HEK293 (cell line): ENCODE data around the gene MTRF1L.
"Not testable (repeated sequence)": the region's sequence is repeated elsewhere in the genome, so short reads cannot be mapped to it uniquely, and the experiment has no call there.

Experiments used
- CTCF ChIA-PET: fragments of 350-600 bp; formaldehyde crosslinking; extraction: SDS; loops from one replicate; lab custom pipeline; 2021; ENCODE audit warnings: antibody characterized with exemption; lab: Yijun Ruan, JAX
- POLR2A ChIA-PET: fragments of 300-600 bp; formaldehyde crosslinking; extraction: SDS; loops from one replicate; lab custom pipeline; 2020; ENCODE audit warnings: antibody characterized with exemption, inconsistent platforms; lab: Yijun Ruan, JAX
- H3K27ac ChIP-seq: fragments of 200-500 bp; sonication (Bioruptor generic); 2 replicates; pipeline ENCODE4 v1.5.1; 2014; ENCODE audit warnings: low read depth, low read length, control low read depth, inconsistent platforms; ENCODE audit errors: extremely low read depth
- H3K36me3 ChIP-seq, 2 experiments: fragments of 200-500 bp in 1 of 2; sonication (Bioruptor generic) in 1 of 2; 1 replicate in 1 of 2; 2 replicates in 1 of 2; pipeline ENCODE4 v1.5.1; 2014 to 2017; ENCODE audit warnings: inconsistent platforms in 2 of 2, low read length in 2 of 2; ENCODE audit not compliant: control insufficient read depth in 2 of 2, insufficient read depth in 1 of 2
- H3K4me1 ChIP-seq: fragments of 200-500 bp; sonication (Bioruptor generic); 2 replicates; pipeline ENCODE4 v1.5.1; 2014; ENCODE audit warnings: mild to moderate bottlenecking, low read length, inconsistent platforms; ENCODE audit not compliant: control insufficient read depth, insufficient read depth
- H3K4me3 ChIP-seq: 2 replicates; pipeline ENCODE4 v1.5.1; 2011; ENCODE audit warnings: low read depth, mild to moderate bottlenecking, control low read depth, low read length, moderate library complexity
- H3K9me3 ChIP-seq: fragments of 200-500 bp; sonication (Bioruptor generic); 2 replicates; pipeline ENCODE4 v1.5.1; 2014; ENCODE audit warnings: low read depth, low read length, inconsistent platforms; ENCODE audit not compliant: control insufficient read depth, insufficient read depth
- WT1 ChIP-seq: fragments of 450-650 bp; formaldehyde crosslinking; IDR thresholded peaks from 2 replicates; pipeline ENCODE4 v1.5.1; 2016; ENCODE audit warnings: missing biosample characterization, missing genetic modification characterization
- ZBTB17 ChIP-seq: fragments of 450-650 bp; formaldehyde crosslinking; IDR thresholded peaks from 2 replicates; pipeline ENCODE4 v1.5.1; 2016; ENCODE audit warnings: missing biosample characterization, missing genetic modification characterization
- ZNF2 ChIP-seq: fragments of 450-650 bp; formaldehyde crosslinking; IDR thresholded peaks from 2 replicates; pipeline ENCODE4 v1.5.1; 2016; ENCODE audit warnings: missing biosample characterization, missing genetic modification characterization
- ZNF202 ChIP-seq: fragments of 450-650 bp; formaldehyde crosslinking; IDR thresholded peaks from 2 replicates; pipeline ENCODE4 v1.5.1; 2016; ENCODE audit warnings: missing biosample characterization, missing genetic modification characterization, borderline replicate concordance
- ZNF266 ChIP-seq: fragments of 450-650 bp; formaldehyde crosslinking; IDR thresholded peaks from 2 replicates; pipeline ENCODE4 v1.5.1; 2016; ENCODE audit warnings: missing biosample characterization, missing genetic modification characterization, low read depth
- ZNF366 ChIP-seq: fragments of 450-650 bp; formaldehyde crosslinking; conservative IDR thresholded peaks from 2 replicates; pipeline ENCODE4 v1.5.1; 2016; ENCODE audit warnings: missing biosample characterization, missing genetic modification characterization
- ZNF48 ChIP-seq: fragments of 450-650 bp; formaldehyde crosslinking; IDR thresholded peaks from 2 replicates; pipeline ENCODE4 v1.5.1; 2016; ENCODE audit warnings: missing biosample characterization, missing genetic modification characterization
- ZNF510 ChIP-seq: fragments of 450-650 bp; formaldehyde crosslinking; IDR thresholded peaks from 2 replicates; pipeline ENCODE4 v1.5.1; 2018; ENCODE audit warnings: mild to moderate bottlenecking, missing genetic modification characterization, missing biosample characterization; ENCODE audit not compliant: insufficient replicate concordance
- ZNF518A ChIP-seq: fragments of 450-650 bp; formaldehyde crosslinking; conservative IDR thresholded peaks from 2 replicates; pipeline ENCODE4 v1.5.1; 2016; ENCODE audit warnings: low read depth, missing biosample characterization, missing genetic modification characterization
- ZNF529 ChIP-seq: fragments of 450-650 bp; formaldehyde crosslinking; IDR thresholded peaks from 2 replicates; pipeline ENCODE4 v1.5.1; 2017; ENCODE audit warnings: missing genetic modification characterization, missing biosample characterization; ENCODE audit not compliant: insufficient replicate concordance
- ZNF645 ChIP-seq: fragments of 450-650 bp; formaldehyde crosslinking; IDR thresholded peaks from 2 replicates; pipeline ENCODE4; 2016; ENCODE audit warnings: missing biosample characterization, missing genetic modification characterization
- ZNF664 ChIP-seq: fragments of 450-650 bp; formaldehyde crosslinking; IDR thresholded peaks from 2 replicates; pipeline ENCODE4 v1.5.1; 2016; ENCODE audit warnings: missing biosample characterization, missing genetic modification characterization

MTRF1L gene

GRCh38 chr6:152993431-152993830, 9.1 kb downstream of the MTRF1L start:
- peaks cover 34 to 85% of the 10 kb centered on the region in 2 experiments for H3K36me3 ChIP-seq
- CTCF ChIA-PET = no interaction called here

GRCh38 chr6:152986978-152987377, 15.5 kb downstream of the MTRF1L start:
- ChIA-PET CTCF (no interaction called here), POLR2A (interaction anchor here (1.0 to 3.4 kb wide), 3 partner anchors 9 to 15 kb away, joined by 3 to 13 read pairs (median 4); partner anchors contain the start of gene MTRF1L)
- no peaks in the 10 kb centered on the region for H3K4me1 ChIP-seq
- H3K27ac ChIP-seq = no peak overlapping the region
- no peak overlapping the region for H3K4me3 ChIP-seq
- H3K36me3 ChIP-seq = peaks cover 12 to 44% of the 10 kb centered on the region in 2 experiments
- no peaks in the 10 kb centered on the region for H3K9me3 ChIP-seq
- no peak for TF ChIP-seq ZNF510 (tag by site-specific recombination)
- peak; percentile 61; the same call in 1 of the 2 replicates for TF ChIP-seq ZNF664 (tag by site-specific recombination)

More at GRCh38 chr6:152993431-152993830, 9.1 kb downstream of the MTRF1L start:
- POLR2A ChIA-PET = interaction anchor here (0.7 kb wide), 1 partner anchor 10 kb away, joined by 4 read pairs; the partner anchor contains the start of gene FBXO5
- no peaks in the 10 kb centered on the region for H3K4me1 ChIP-seq
- H3K9me3 ChIP-seq = no peaks in the 10 kb centered on the region
- no peak for TF ChIP-seq ZNF645 (tag by site-specific recombination)
- TF ChIP-seq ZNF266 (tag by site-specific recombination) = no peak
- no peak for TF ChIP-seq ZNF529
- no peak overlapping the region for H3K4me3 ChIP-seq
- no peak overlapping the region for H3K27ac ChIP-seq

- H3K4me3 ChIP-seq, H3K27ac ChIP-seq: not testable (repeated sequence)
- POLR2A ChIA-PET = interaction anchor here (1.5 to 3.4 kb wide), 2 partner anchors 11 to 15 kb away, joined by 4 to 13 read pairs; no protein-coding TSS in a partner anchor
- TF ChIP-seq ZNF202 (tag by site-specific recombination) = peak; percentile 73; the same call in 1 of the 2 replicates
- TF ChIP-seq, all 188 proteins: peak for 1; not testable (repeated sequence) for 187
- H3K4me1 ChIP-seq, CTCF ChIA-PET, H3K9me3 ChIP-seq: not testable (repeated sequence)
- peaks cover 1 to 39% of the 10 kb centered on the region in 2 experiments; a peak in 2 of 3 replicates for H3K36me3 ChIP-seq
These were observed 17.2 kb downstream of the MTRF1L start for GRCh38 chr6:152985300-152985699.

- Histone ChIP-seq H3K4me1 (no peaks in the 10 kb centered on the region; the same call in 1 of the 2 replicates), H3K27ac (peak overlapping the region; percentile 96), H3K9me3 (no peaks in the 10 kb centered on the region)
- CTCF ChIA-PET = no interaction called here
- TF ChIP-seq ZNF518A (tag by site-specific recombination) (no peak), ZNF48 (tag by site-specific recombination) (no peak), ZNF2 (tag by site-specific recombination) (peak; percentile 60; the same call in 1 of the 2 replicates), ZBTB17 (peak; percentile 93), ZNF366 (tag by site-specific recombination) (peak; percentile 5; the same call in 1 of the 2 replicates), WT1 (tag by site-specific recombination) (0 out of 2 replicates have a peak, but pooled peaks have one; percentile 1)
- TF ChIP-seq, all 188 proteins: peak for 4
- POLR2A ChIA-PET = interaction anchor here (1.5 to 3.4 kb wide), 2 partner anchors 12 to 16 kb away, joined by 4 to 13 read pairs; no protein-coding TSS in a partner anchor
- H3K4me3 ChIP-seq = peak overlapping the region; percentile 81
- H3K36me3 ChIP-seq = peaks cover 0 to 40% of the 10 kb centered on the region in 2 experiments; a peak in 2 of 3 replicates
These were observed 18.0 kb downstream of the MTRF1L start for GRCh38 chr6:152984513-152984872.
